GM12878 (cell line): ENCODE results near the gene CENPP. TPM values are rescaled to one million over a fixed set of nuclear protein-coding genes. Genes with fewer than 3 reads are reported as not detected.

Experiments
- BCLAF1 ChIP-seq: fragments of 450-650 bp; IDR thresholded peaks from 2 replicates; pipeline ENCODE4 v1.6.1; 2017; ENCODE audit warnings: antibody characterized with exemption, mild to moderate bottlenecking, moderate library complexity
- CREB1 ChIP-seq: IDR thresholded peaks from 2 replicates; pipeline ENCODE4 v1.6.1; 2012; ENCODE audit warnings: low read depth, mild to moderate bottlenecking, inconsistent platforms
- ETV6 ChIP-seq, 2 experiments: fragments of 450-650 bp in 1 of 2; IDR thresholded peaks in 1 of 2; conservative IDR thresholded peaks in 1 of 2; 2 replicates each; pipeline ENCODE4 v1.6.1; 2014; ENCODE audit warnings: antibody characterized with exemption in 1 of 2, borderline replicate concordance in 1 of 2, low read depth in 1 of 2, mild to moderate bottlenecking in 1 of 2, moderate library complexity in 1 of 2
- FOXM1 ChIP-seq: IDR thresholded peaks from 2 replicates; pipeline ENCODE4 v1.6.1; 2012; ENCODE audit warnings: low read depth, mild to moderate bottlenecking, inconsistent platforms, low read length, moderate library complexity
- MEF2B ChIP-seq: fragments of 450-650 bp; IDR thresholded peaks from 2 replicates; pipeline ENCODE4 v1.6.1; 2018; ENCODE audit warnings: mild to moderate bottlenecking, moderate library complexity; ENCODE audit not compliant: partially characterized antibody, poor library complexity, severe bottlenecking
- MTA2 ChIP-seq: fragments of 450-650 bp; IDR thresholded peaks from 2 replicates; pipeline ENCODE4 v1.6.1; 2016; ENCODE audit warnings: low read depth, mild to moderate bottlenecking, moderate library complexity
- POLR2A ChIP-seq: IDR thresholded peaks from 2 replicates; pipeline ENCODE4 v1.6.1; 2011; ENCODE audit warnings: low read depth, mild to moderate bottlenecking, low read length
- RAD51 ChIP-seq: fragments of 450-650 bp; IDR thresholded peaks from 2 replicates; pipeline ENCODE4 v1.6.1; 2016; ENCODE audit warnings: moderate library complexity, mild to moderate bottlenecking, inconsistent platforms
- STAT3 ChIP-seq: IDR thresholded peaks from 2 replicates; pipeline ENCODE4 v1.6.1; 2011; ENCODE audit warnings: low read depth, low read length, improper control_type of control experiment
- USF1 ChIP-seq: IDR thresholded peaks from 2 replicates; pipeline ENCODE4 v1.6.1; 2011; ENCODE audit warnings: borderline replicate concordance, low read depth, mild to moderate bottlenecking, moderate library complexity, mixed read lengths, low read length; ENCODE audit not compliant: insufficient read depth; ENCODE audit errors: extremely low read length
- ZBTB40 ChIP-seq: fragments of 450-650 bp; IDR thresholded peaks from 2 replicates; pipeline ENCODE4 v1.6.1; 2016; ENCODE audit warnings: mild to moderate bottlenecking, moderate library complexity, borderline replicate concordance
- ZNF622 ChIP-seq: fragments of 450-650 bp; IDR thresholded peaks from 2 replicates; pipeline ENCODE4 v1.6.1; 2017; ENCODE audit warnings: mild to moderate bottlenecking, inconsistent platforms
- polyA plus RNA-seq, 11 experiments: library from polyadenylated mRNA; depleted of rRNA in 4 of 11; unstranded in 6 of 11; stranded (reverse) in 5 of 11; fragments of >200 nt; fragmentation: Nextera tagmentation in 4 of 11; fragmentation: Illumina TruSeq in 1 of 11; extraction: Ambion mirVana in 4 of 11; extraction: Trizol in 1 of 11; gene quantifications; 1 replicate in 1 of 11; 2 replicates in 10 of 11; pipeline versions ENCODE4 v1.2.1 to v1.2.3, GENCODE V29; 2011 to 2016; ENCODE audit warnings: inconsistent platforms in 2 of 11, missing spikeins in 2 of 11, low read depth in 1 of 11
- total RNA-seq, 4 experiments: library from RNA; depleted of rRNA in 3 of 4; stranded (reverse); fragments of >200 nt in 3 of 4; fragmentation: Illumina TruSeq in 1 of 4; extraction: Trizol in 1 of 4; gene quantifications; 2 replicates each; pipeline versions ENCODE4 v1.2.1 to v1.2.3, GENCODE V29; 2013 to 2021
- TF ChIP-seq, protein P1 (sequence below): fragments of 450-650 bp; IDR thresholded peaks from 2 replicates; pipeline ENCODE4 v1.6.1; 2017; ENCODE audit warnings: mild to moderate bottlenecking, low read depth, inconsistent platforms; ENCODE audit not compliant: poor library complexity, severe bottlenecking
- TF ChIP-seq, protein P2 (sequence below): IDR thresholded peaks from 2 replicates; pipeline ENCODE4 v1.6.1; 2011; ENCODE audit warnings: mild to moderate bottlenecking, low read depth, low read length, moderate library complexity; ENCODE audit not compliant: insufficient replicate concordance
- TF ChIP-seq, protein P3 (sequence below): fragments of 450-650 bp; IDR thresholded peaks from 2 replicates; pipeline ENCODE4 v1.6.1; 2018; ENCODE audit warnings: borderline replicate concordance, mild to moderate bottlenecking; ENCODE audit not compliant: partially characterized antibody

CENPP gene
- total and polyA plus RNA-seq, 10 of the 15 experiments (the other 5 are each of a cell fraction or from before 2014, with no cell fraction given), result 9.4 to 31.4 (median 19.8) TPM

DNA sequence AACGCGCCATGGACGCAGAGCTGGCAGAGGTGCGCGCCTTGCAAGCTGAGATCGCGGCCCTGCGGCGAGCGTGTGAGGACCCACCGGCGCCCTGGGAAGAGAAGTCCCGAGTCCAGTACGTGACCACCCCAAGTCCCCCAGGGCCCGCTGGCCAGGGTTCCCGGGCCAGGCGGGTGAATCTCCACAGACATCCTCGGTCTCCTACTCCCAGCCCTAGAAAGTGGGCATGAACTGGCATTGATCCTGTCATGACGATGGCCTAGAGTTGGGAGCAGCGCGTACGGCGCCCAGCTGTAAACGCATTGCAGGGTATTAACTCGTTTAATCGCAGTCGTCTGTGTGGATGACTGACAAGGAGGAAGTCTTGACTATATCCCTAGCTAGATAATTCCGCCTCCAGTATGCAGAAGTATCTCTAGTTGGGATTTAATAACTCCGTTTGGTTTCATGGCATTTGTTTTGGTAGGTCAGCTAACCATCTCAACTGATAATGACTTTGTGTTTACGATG lies 293 bp downstream of the CENPP start (continued):
- TF ChIP-seq RAD51 (no peak), ZBTB40 (no peak), CREB1 (no peak), ETV6 (conservative IDR thresholded peaks at IDR 0.05 in 1 of 2, IDR thresholded peaks at IDR 0.05 in 1 of 2; ENCODE audit: borderline replicate concordance in 1 of 2, low read depth in 1 of 2) (no peak), MTA2 (no peak), BCLAF1 (no peak), USF1 (no peak), FOXM1 (no peak), POLR2A (peak; percentile 95; the same call in 1 of the 2 replicates), STAT3 (no peak), ZNF622 (no peak), MEF2B (no peak)
- TF ChIP-seq, protein P1, sequence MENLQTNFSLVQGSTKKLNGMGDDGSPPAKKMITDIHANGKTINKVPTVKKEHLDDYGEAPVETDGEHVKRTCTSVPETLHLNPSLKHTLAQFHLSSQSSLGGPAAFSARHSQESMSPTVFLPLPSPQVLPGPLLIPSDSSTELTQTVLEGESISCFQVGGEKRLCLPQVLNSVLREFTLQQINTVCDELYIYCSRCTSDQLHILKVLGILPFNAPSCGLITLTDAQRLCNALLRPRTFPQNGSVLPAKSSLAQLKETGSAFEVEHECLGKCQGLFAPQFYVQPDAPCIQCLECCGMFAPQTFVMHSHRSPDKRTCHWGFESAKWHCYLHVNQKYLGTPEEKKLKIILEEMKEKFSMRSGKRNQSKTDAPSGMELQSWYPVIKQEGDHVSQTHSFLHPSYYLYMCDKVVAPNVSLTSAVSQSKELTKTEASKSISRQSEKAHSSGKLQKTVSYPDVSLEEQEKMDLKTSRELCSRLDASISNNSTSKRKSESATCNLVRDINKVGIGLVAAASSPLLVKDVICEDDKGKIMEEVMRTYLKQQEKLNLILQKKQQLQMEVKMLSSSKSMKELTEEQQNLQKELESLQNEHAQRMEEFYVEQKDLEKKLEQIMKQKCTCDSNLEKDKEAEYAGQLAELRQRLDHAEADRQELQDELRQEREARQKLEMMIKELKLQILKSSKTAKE, result no peak
- TF ChIP-seq, protein P2, sequence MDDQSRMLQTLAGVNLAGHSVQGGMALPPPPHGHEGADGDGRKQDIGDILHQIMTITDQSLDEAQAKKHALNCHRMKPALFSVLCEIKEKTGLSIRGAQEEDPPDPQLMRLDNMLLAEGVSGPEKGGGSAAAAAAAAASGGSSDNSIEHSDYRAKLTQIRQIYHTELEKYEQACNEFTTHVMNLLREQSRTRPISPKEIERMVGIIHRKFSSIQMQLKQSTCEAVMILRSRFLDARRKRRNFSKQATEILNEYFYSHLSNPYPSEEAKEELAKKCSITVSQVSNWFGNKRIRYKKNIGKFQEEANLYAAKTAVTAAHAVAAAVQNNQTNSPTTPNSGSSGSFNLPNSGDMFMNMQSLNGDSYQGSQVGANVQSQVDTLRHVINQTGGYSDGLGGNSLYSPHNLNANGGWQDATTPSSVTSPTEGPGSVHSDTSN, result no peak
- TF ChIP-seq, protein P3, sequence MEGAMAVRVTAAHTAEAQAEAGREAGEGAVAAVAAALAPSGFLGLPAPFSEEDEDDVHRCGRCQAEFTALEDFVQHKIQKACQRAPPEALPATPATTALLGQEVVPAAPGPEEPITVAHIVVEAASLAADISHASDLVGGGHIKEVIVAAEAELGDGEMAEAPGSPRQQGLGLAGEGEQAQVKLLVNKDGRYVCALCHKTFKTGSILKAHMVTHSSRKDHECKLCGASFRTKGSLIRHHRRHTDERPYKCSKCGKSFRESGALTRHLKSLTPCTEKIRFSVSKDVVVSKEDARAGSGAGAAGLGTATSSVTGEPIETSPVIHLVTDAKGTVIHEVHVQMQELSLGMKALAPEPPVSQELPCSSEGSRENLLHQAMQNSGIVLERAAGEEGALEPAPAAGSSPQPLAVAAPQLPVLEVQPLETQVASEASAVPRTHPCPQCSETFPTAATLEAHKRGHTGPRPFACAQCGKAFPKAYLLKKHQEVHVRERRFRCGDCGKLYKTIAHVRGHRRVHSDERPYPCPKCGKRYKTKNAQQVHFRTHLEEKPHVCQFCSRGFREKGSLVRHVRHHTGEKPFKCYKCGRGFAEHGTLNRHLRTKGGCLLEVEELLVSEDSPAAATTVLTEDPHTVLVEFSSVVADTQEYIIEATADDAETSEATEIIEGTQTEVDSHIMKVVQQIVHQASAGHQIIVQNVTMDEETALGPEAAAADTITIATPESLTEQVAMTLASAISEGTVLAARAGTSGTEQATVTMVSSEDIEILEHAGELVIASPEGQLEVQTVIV, result no peak
